GM12878 (cell line): ENCODE measurements around the gene TMEM11. TPM values are rescaled to one million over a fixed set of nuclear protein-coding genes. Genes with fewer than 3 reads are reported as not detected.

Experiments used
- ATAC-seq: fragments of 200-7000 bp; cut with Tn5 transposase; 3 replicates; pipeline ENCODE4 v1.9.1; 2020; ENCODE audit warnings: mild to moderate bottlenecking, moderate library complexity
- BruUV-seq: library from RNA; stranded (reverse); fragments of 400-500 nt; replicated peaks from 2 replicates; lab custom pipeline; 2021; lab: Mats Ljungman, UMichigan
- CTCF ChIA-PET: fragments of 300-600 bp; sonication (Branson Sonifier 250); formaldehyde crosslinking; extraction: SDS; loops from one replicate; lab custom pipeline; 2021; ENCODE audit warnings: inconsistent platforms; lab: Yijun Ruan, JAX
- POLR2A ChIA-PET: fragments of 350-600 bp; formaldehyde crosslinking; extraction: SDS; loops from one replicate; lab custom pipeline; 2021; ENCODE audit warnings: inconsistent platforms; lab: Charles Lee
- RAD21 ChIA-PET: fragments of 300-600 bp; sonication (Branson Sonifier 250); formaldehyde crosslinking; loops from one replicate; lab custom pipeline; 2023; ENCODE audit warnings: antibody characterized with exemption; ENCODE audit not compliant: unreplicated experiment; lab: Charles Lee
- SMC1A ChIA-PET: fragments of 300-600 bp; sonication (Branson Sonifier 250); formaldehyde crosslinking; loops from one replicate; lab custom pipeline; 2023; ENCODE audit not compliant: unreplicated experiment, uncharacterized antibody; lab: Charles Lee
- DNase-seq: peaks from one replicate; pipeline ENCODE4 v3.0.0-alpha.2; 2011; ENCODE audit warnings: low read depth, low spot score
- FAIRE-seq: peaks from 3 replicates; lab custom pipeline; 2011; peaks lifted over from hg19 to GRCh38; lab: Jason Lieb, UNC
- H2AFZ ChIP-seq: 2 replicates; pipeline ENCODE4 v1.6.0; 2011; ENCODE audit warnings: low read depth, low read length, control low read depth; ENCODE audit not compliant: control insufficient read depth
- H3K27ac ChIP-seq: 2 replicates; pipeline ENCODE4 v1.5.1; 2011; ENCODE audit warnings: control low read depth; ENCODE audit not compliant: control insufficient read depth, insufficient read depth
- H3K27me3 ChIP-seq, 2 experiments: replicated peaks in 1 of 2; 2 replicates each; pipeline versions ENCODE4 v1.6.0 to v1.6.1; 2011; ENCODE audit warnings: low read length in 1 of 2; ENCODE audit not compliant: control insufficient read depth in 2 of 2, insufficient read depth in 2 of 2
- H3K36me3 ChIP-seq, 2 experiments: 2 replicates each; pipeline ENCODE4 v1.5.1; 2011; ENCODE audit warnings: low read length in 1 of 2; ENCODE audit not compliant: control insufficient read depth in 2 of 2, insufficient read depth in 2 of 2
- H3K4me1 ChIP-seq: 2 replicates; pipeline ENCODE4 v1.6.1; 2011; ENCODE audit warnings: mild to moderate bottlenecking, low read length, moderate library complexity, mixed read lengths; ENCODE audit not compliant: control insufficient read depth, insufficient read depth
- H3K4me2 ChIP-seq: 2 replicates; pipeline ENCODE4 v1.6.0; 2011; ENCODE audit warnings: control low read depth; ENCODE audit not compliant: control insufficient read depth, insufficient read depth
- H3K4me3 ChIP-seq: fragments of 200-600 bp; sonication (generic); 2 replicates; pipeline ENCODE4 v1.5.1; 2016
- H3K79me2 ChIP-seq: 2 replicates; pipeline ENCODE4 v1.6.0; 2011; ENCODE audit warnings: low read length; ENCODE audit not compliant: control insufficient read depth, insufficient read depth
- H3K9ac ChIP-seq: 2 replicates; pipeline ENCODE4 v1.8.0; 2011; ENCODE audit warnings: low read length, control low read depth, mixed read lengths; ENCODE audit not compliant: control insufficient read depth, insufficient read depth
- H3K9me3 ChIP-seq: replicated peaks from 3 replicates; pipeline ENCODE4 v1.5.1; 2011; ENCODE audit warnings: mild to moderate bottlenecking, low read length; ENCODE audit not compliant: control insufficient read depth, insufficient read depth
- H4K20me1 ChIP-seq: 2 replicates; pipeline ENCODE4 v1.6.0; 2011; ENCODE audit not compliant: control insufficient read depth, insufficient read depth
- ASH2L ChIP-seq: fragments of 300-600, 200-600 bp; sonication (generic); IDR thresholded peaks from 2 replicates; pipeline ENCODE4 v1.6.1; 2017; ENCODE audit warnings: low read depth, mild to moderate bottlenecking, borderline replicate concordance
- DPF2 ChIP-seq: fragments of 450-650 bp; IDR thresholded peaks from 2 replicates; pipeline ENCODE4 v1.6.1; 2017; ENCODE audit warnings: mild to moderate bottlenecking
- IRF3 ChIP-seq: fragments of 450-650 bp; IDR thresholded peaks from 2 replicates; pipeline ENCODE4 v1.6.1; 2014; ENCODE audit warnings: mild to moderate bottlenecking
- PAX5 ChIP-seq: IDR thresholded peaks from 2 replicates; pipeline ENCODE4 v1.6.1; 2011; ENCODE audit warnings: low read depth, low read length, borderline replicate concordance
- POLR2AphosphoS5 ChIP-seq: IDR thresholded peaks from 2 replicates; pipeline ENCODE4 v1.6.1; 2011; ENCODE audit warnings: mild to moderate bottlenecking, low read length, inconsistent platforms
- PRDM15 ChIP-seq: fragments of 450-650 bp; formaldehyde crosslinking; IDR thresholded peaks from 2 replicates; pipeline ENCODE4 v1.4.0; 2020; ENCODE audit warnings: mild to moderate bottlenecking, moderate library complexity
- RBBP5 ChIP-seq: fragments of 200-600 bp; sonication (generic); conservative IDR thresholded peaks from 2 replicates; pipeline ENCODE4 v1.6.1; 2016
- RCOR1 ChIP-seq: conservative IDR thresholded peaks from 2 replicates; pipeline ENCODE4 v1.6.1; 2012; ENCODE audit warnings: low read depth, low read length, improper control_type of control experiment
- SREBF1 ChIP-seq: IDR thresholded peaks from 2 replicates; pipeline ENCODE4 v1.6.1; 2012; ENCODE audit warnings: mild to moderate bottlenecking, low read length
- TCF12 ChIP-seq: IDR thresholded peaks from 2 replicates; pipeline ENCODE4 v1.6.1; 2011; ENCODE audit warnings: low read depth, mild to moderate bottlenecking, low read length
- ZNF384 ChIP-seq: IDR thresholded peaks from 2 replicates; pipeline ENCODE4 v1.6.1; 2012; ENCODE audit warnings: low read depth, mild to moderate bottlenecking, low read length, improper control_type of control experiment, borderline replicate concordance
- in situ Hi-C: fragments of 300-500 bp; cut with MboI; formaldehyde crosslinking; loops from 9 replicates; pipeline ENCODE4 v1.14.3; 2018; ENCODE audit warnings: mixed read lengths
- intact Hi-C: fragments of 100-400 bp; cut with micrococcal nuclease; formaldehyde crosslinking; loops from one replicate; pipeline ENCODE4 v1.14.2; 2022; ENCODE audit not compliant: unreplicated experiment
- polyA plus RNA-seq, 11 experiments: library from polyadenylated mRNA; depleted of rRNA in 4 of 11; unstranded in 6 of 11; stranded (reverse) in 5 of 11; fragments of >200 nt; fragmentation: Nextera tagmentation in 4 of 11; fragmentation: Illumina TruSeq in 1 of 11; extraction: Ambion mirVana in 4 of 11; extraction: Trizol in 1 of 11; gene quantifications; 1 replicate in 1 of 11; 2 replicates in 10 of 11; pipeline versions ENCODE4 v1.2.1 to v1.2.3, GENCODE V29; 2011 to 2016; ENCODE audit warnings: inconsistent platforms in 2 of 11, missing spikeins in 2 of 11, low read depth in 1 of 11
- total RNA-seq, 4 experiments: library from RNA; depleted of rRNA in 3 of 4; stranded (reverse); fragments of >200 nt in 3 of 4; fragmentation: Illumina TruSeq in 1 of 4; extraction: Trizol in 1 of 4; gene quantifications; 2 replicates each; pipeline versions ENCODE4 v1.2.1 to v1.2.3, GENCODE V29; 2013 to 2021
- TF ChIP-seq, protein P1 (sequence below): fragments of 450-650 bp; IDR thresholded peaks from 2 replicates; pipeline ENCODE4 v1.6.1; 2017; ENCODE audit warnings: mild to moderate bottlenecking, moderate library complexity

TMEM11 gene
- total and polyA plus RNA-seq, 10 of the 15 experiments (the other 5 are each of a cell fraction or from before 2014, with no cell fraction given), result 14.4 to 63.4 (median 27.2) TPM

DNA sequence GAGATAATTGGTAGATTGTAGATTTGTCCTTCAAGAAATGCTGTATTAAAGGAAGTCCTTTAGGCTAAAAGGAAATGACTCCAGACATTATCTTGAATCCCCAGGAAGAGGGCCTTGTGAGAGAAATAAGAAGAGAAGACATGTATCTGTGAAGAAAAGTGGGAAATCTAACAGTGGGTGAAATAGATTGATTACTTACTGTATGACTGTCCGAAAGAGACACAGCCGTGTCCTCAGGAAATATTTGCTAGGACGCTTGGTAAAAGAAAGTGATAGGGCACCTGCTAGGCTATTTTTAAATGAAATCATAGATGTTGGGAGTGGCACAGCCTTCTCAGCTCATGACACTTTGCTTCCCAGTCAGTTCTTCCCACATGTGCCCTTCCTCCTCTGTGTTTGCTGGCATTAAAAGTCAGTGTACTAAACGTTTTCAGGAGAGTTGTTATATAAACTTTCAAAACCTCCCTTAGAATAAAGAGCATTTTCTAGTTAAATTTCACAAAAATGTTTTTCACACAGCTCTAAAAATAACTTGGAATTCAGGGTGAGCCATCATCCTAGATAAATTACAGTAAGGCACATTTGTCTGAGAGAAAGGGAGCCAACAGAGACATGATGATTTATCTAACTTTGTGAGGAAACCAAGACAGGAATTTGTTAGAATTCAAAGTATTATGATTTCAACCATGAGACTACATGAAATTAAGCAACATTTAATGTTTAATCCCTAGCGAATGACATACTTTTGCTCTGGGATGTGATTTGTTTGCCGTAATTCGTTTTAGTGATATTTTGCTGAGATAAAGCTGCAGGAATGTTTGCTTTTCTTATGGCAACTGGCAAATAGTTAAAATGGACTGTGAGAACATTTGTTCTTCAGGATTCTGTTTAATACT, 52.2 kb downstream of the TMEM11 start (continued):
- TF ChIP-seq POLR2AphosphoS5, result no peak
- TF ChIP-seq, all 136 proteins: peak for 0

- ATAC-seq, result no peak
- RAD21 ChIA-PET, result no interaction called here
- POLR2A ChIA-PET, result no interaction called here
- Histone ChIP-seq H3K9ac (no peak overlapping the region), H3K4me3 (no peak overlapping the region), H3K4me1 (no peaks in the 10 kb centered on the region), H3K27ac (no peak overlapping the region), H3K9me3 (no peaks in the 10 kb centered on the region; the same call in 2 of the 3 replicates), H3K79me2 (no peaks in the 10 kb centered on the region), H3K4me2 (no peak overlapping the region), H2AFZ (no peak overlapping the region), H3K27me3 (no peaks in the 10 kb centered on the region), H3K36me3 (no peaks in the 10 kb centered on the region), H4K20me1 (no peaks in the 10 kb centered on the region)
- CTCF ChIA-PET, result no interaction called here
- no peak for FAIRE-seq
- no TSS peak for BruUV-seq
- no peak for DNase-seq
- intact Hi-C loops, result no loop called here
- in situ Hi-C loops, result no loop called here
- SMC1A ChIA-PET, result no interaction called here
- TF ChIP-seq PRDM15 (CRISPR knock-in tag) (no peak), DPF2 (no peak), ZNF384 (no peak), RBBP5 (no peak), PAX5 (no peak), TCF12 (no peak), ASH2L (no peak), IRF3 (no peak), RCOR1 (no peak), SREBF1 (no peak)
- TF ChIP-seq, protein P1, sequence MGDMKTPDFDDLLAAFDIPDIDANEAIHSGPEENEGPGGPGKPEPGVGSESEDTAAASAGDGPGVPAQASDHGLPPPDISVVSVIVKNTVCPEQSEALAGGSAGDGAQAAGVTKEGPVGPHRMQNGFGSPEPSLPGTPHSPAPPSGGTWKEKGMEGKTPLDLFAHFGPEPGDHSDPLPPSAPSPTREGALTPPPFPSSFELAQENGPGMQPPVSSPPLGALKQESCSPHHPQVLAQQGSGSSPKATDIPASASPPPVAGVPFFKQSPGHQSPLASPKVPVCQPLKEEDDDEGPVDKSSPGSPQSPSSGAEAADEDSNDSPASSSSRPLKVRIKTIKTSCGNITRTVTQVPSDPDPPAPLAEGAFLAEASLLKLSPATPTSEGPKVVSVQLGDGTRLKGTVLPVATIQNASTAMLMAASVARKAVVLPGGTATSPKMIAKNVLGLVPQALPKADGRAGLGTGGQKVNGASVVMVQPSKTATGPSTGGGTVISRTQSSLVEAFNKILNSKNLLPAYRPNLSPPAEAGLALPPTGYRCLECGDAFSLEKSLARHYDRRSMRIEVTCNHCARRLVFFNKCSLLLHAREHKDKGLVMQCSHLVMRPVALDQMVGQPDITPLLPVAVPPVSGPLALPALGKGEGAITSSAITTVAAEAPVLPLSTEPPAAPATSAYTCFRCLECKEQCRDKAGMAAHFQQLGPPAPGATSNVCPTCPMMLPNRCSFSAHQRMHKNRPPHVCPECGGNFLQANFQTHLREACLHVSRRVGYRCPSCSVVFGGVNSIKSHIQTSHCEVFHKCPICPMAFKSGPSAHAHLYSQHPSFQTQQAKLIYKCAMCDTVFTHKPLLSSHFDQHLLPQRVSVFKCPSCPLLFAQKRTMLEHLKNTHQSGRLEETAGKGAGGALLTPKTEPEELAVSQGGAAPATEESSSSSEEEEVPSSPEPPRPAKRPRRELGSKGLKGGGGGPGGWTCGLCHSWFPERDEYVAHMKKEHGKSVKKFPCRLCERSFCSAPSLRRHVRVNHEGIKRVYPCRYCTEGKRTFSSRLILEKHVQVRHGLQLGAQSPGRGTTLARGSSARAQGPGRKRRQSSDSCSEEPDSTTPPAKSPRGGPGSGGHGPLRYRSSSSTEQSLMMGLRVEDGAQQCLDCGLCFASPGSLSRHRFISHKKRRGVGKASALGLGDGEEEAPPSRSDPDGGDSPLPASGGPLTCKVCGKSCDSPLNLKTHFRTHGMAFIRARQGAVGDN, result no peak
These were observed 53.6 kb downstream of the TMEM11 start for GRCh38 chr17:21160401-21160800.
